ENCODE measurements around the gene RTP1. TPM values are rescaled to one million over a fixed set of nuclear protein-coding genes. Genes with fewer than 3 reads are reported as not detected.

Gene RTP1
- total RNA-seq, 1 experiment from 2014 or later = not detected

- no peak for DNase-seq (ENCODE audit: low read depth, low spot score)
- ChIA-PET POLR2A (no interaction called here), CTCF (no interaction called here), RAD21 (ENCODE audit: low non-redundant PET in 1 of 2, low total read pairs in 2 of 2, uncharacterized antibody in 2 of 2, unreplicated experiment in 2 of 2) (no interaction called here)
- TF ChIP-seq, protein P1, sequence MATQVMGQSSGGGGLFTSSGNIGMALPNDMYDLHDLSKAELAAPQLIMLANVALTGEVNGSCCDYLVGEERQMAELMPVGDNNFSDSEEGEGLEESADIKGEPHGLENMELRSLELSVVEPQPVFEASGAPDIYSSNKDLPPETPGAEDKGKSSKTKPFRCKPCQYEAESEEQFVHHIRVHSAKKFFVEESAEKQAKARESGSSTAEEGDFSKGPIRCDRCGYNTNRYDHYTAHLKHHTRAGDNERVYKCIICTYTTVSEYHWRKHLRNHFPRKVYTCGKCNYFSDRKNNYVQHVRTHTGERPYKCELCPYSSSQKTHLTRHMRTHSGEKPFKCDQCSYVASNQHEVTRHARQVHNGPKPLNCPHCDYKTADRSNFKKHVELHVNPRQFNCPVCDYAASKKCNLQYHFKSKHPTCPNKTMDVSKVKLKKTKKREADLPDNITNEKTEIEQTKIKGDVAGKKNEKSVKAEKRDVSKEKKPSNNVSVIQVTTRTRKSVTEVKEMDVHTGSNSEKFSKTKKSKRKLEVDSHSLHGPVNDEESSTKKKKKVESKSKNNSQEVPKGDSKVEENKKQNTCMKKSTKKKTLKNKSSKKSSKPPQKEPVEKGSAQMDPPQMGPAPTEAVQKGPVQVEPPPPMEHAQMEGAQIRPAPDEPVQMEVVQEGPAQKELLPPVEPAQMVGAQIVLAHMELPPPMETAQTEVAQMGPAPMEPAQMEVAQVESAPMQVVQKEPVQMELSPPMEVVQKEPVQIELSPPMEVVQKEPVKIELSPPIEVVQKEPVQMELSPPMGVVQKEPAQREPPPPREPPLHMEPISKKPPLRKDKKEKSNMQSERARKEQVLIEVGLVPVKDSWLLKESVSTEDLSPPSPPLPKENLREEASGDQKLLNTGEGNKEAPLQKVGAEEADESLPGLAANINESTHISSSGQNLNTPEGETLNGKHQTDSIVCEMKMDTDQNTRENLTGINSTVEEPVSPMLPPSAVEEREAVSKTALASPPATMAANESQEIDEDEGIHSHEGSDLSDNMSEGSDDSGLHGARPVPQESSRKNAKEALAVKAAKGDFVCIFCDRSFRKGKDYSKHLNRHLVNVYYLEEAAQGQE (IDR thresholded peaks at IDR 0.05; ENCODE audit: low read depth) = no peak
- TF ChIP-seq EZH2 (IDR thresholded peaks at IDR 0.05) = no peak
- TF ChIP-seq SRF (IDR thresholded peaks at IDR 0.05; ENCODE audit: low read depth) = no peak
- TF ChIP-seq, protein P2, sequence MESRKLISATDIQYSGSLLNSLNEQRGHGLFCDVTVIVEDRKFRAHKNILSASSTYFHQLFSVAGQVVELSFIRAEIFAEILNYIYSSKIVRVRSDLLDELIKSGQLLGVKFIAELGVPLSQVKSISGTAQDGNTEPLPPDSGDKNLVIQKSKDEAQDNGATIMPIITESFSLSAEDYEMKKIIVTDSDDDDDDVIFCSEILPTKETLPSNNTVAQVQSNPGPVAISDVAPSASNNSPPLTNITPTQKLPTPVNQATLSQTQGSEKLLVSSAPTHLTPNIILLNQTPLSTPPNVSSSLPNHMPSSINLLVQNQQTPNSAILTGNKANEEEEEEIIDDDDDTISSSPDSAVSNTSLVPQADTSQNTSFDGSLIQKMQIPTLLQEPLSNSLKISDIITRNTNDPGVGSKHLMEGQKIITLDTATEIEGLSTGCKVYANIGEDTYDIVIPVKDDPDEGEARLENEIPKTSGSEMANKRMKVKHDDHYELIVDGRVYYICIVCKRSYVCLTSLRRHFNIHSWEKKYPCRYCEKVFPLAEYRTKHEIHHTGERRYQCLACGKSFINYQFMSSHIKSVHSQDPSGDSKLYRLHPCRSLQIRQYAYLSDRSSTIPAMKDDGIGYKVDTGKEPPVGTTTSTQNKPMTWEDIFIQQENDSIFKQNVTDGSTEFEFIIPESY (IDR thresholded peaks at IDR 0.05; ENCODE audit: extremely low read depth, insufficient replicate concordance, low read length) = no peak
- no peak for TF ChIP-seq FOSL1 (IDR thresholded peaks at IDR 0.05; ENCODE audit: low read depth)
- no peak for TF ChIP-seq JUND (IDR thresholded peaks at IDR 0.05)
- Histone ChIP-seq H3K79me2 (ENCODE audit: insufficient read depth, low read length) (no peaks in the 10 kb centered on the region), H3K4me2 (ENCODE audit: low read length) (no peak overlapping the region), H3K9me3 (ENCODE audit: control insufficient read depth in 1 of 2, insufficient read depth in 1 of 2, low read depth in 1 of 2, low read length in 2 of 2) (no peaks in the 10 kb centered on the region), H4K20me1 (ENCODE audit: insufficient read depth) (no peaks in the 10 kb centered on the region), H3K9me2 (ENCODE audit: insufficient read depth) (no peaks in the 10 kb centered on the region), H2AFZ (ENCODE audit: low read depth, low read length, poor library complexity, severe bottlenecking) (no peak overlapping the region), H3K36me3 (ENCODE audit: control insufficient read depth in 1 of 2, insufficient read depth in 2 of 2, low read length in 2 of 2) (no peaks in the 10 kb centered on the region), H3K27me3 (ENCODE audit: insufficient read depth, low read length) (peaks cover 13% of the 10 kb centered on the region), H3K27ac (ENCODE audit: low read depth, low read length) (no peak overlapping the region), H3K4me3 (replicated peaks in 1 of 2; ENCODE audit: low read depth in 1 of 2, low read length in 2 of 2) (no peak overlapping the region), H3K4me1 (ENCODE audit: control insufficient read depth in 1 of 2, insufficient read depth in 2 of 2, low read length in 2 of 2) (no peaks in the 10 kb centered on the region), H3K9ac (ENCODE audit: low read length) (no peak overlapping the region)
- no peak for ATAC-seq
- intact Hi-C loops (cut with micrococcal nuclease) = no loop called here
- BruUV-seq (replicated peaks) = no TSS peak
Measured at GRCh38 chr3:187236962-187237361, 39.7 kb downstream of the RTP1 start.
